Karpas-422 (cell line): ENCODE measurements around the gene ADAM15. TPM values are rescaled to one million over a fixed set of nuclear protein-coding genes. Genes with fewer than 3 reads are reported as not detected.
A peak's percentile ranks its signal among the peaks of the same experiment; 100 is the strongest.

Experiments used
- DNase-seq: peaks from one replicate; pipeline ENCODE4 v3.0.0-alpha.2; 2015
- H2AFZ ChIP-seq: fragments of 200-600 bp; sonication (generic); 2 replicates; pipeline ENCODE4 v1.6.1; 2014; ENCODE audit warnings: antibody characterized with exemption, low read length, mixed read lengths
- H3K27ac ChIP-seq: fragments of 200-600 bp; sonication (generic); 2 replicates; pipeline ENCODE4 v1.5.1; 2014; ENCODE audit warnings: mild to moderate bottlenecking, low read length, moderate library complexity
- H3K27me3 ChIP-seq: fragments of 200-600 bp; sonication (generic); 2 replicates; pipeline ENCODE4 v1.6.1; 2014; ENCODE audit warnings: low read length, mixed read lengths
- H3K36me3 ChIP-seq: fragments of 200-600 bp; sonication (generic); 2 replicates; pipeline ENCODE4 v1.6.1; 2014; ENCODE audit warnings: low read length, mixed read lengths; ENCODE audit not compliant: insufficient read depth
- H3K4me1 ChIP-seq: fragments of 200-600 bp; sonication (generic); 2 replicates; pipeline ENCODE4 v1.6.1; 2014; ENCODE audit warnings: mild to moderate bottlenecking, low read length, mixed read lengths
- H3K4me2 ChIP-seq: fragments of 200-600 bp; sonication (generic); 2 replicates; pipeline ENCODE4 v1.6.1; 2014; ENCODE audit warnings: low read length, low read depth, mild to moderate bottlenecking; ENCODE audit not compliant: poor library complexity, severe bottlenecking
- H3K4me3 ChIP-seq: fragments of 200-600 bp; sonication (generic); 2 replicates; pipeline ENCODE4 v1.5.1; 2014; ENCODE audit warnings: mild to moderate bottlenecking, antibody characterized with exemption, low read length, mixed read lengths
- H3K79me2 ChIP-seq: fragments of 200-600 bp; sonication (generic); 2 replicates; pipeline ENCODE4 v1.6.1; 2014; ENCODE audit warnings: mild to moderate bottlenecking, low read length, mixed read lengths
- H3K9ac ChIP-seq: fragments of 200-600 bp; sonication (generic); 2 replicates; pipeline ENCODE4 v1.6.0; 2014; ENCODE audit warnings: low read length
- H3K9me2 ChIP-seq: fragments of 200-600 bp; sonication (generic), shearing (Covaris generic); replicated peaks from 2 replicates; pipeline ENCODE4 v1.6.0; 2014; ENCODE audit warnings: mild to moderate bottlenecking, low read length, moderate library complexity; ENCODE audit not compliant: insufficient read depth
- H3K9me3 ChIP-seq: fragments of 300-700, 200-600 bp; sonication (generic); 2 replicates; pipeline ENCODE4 v1.6.1; 2014; ENCODE audit warnings: low read length, mixed read lengths
- H4K20me1 ChIP-seq: fragments of 200-600 bp; sonication (generic); 2 replicates; pipeline ENCODE4 v1.6.1; 2014; ENCODE audit warnings: mild to moderate bottlenecking, antibody characterized with exemption, low read length, low read depth; ENCODE audit not compliant: insufficient read depth
- total RNA-seq: library from RNA; depleted of rRNA; stranded (reverse); fragments of >200 nt; shearing (Covaris generic); gene quantifications from 2 replicates; pipeline ENCODE4 v1.2.3, GENCODE V29; 2014; ENCODE audit warnings: low replicate concordance

The ADAM15 gene
- total RNA-seq, 1 experiment from 2014 or later = 33.6 TPM

- Histone ChIP-seq H3K9me3 (no peaks in the 10 kb centered on the region), H2AFZ (no peak overlapping the region), H3K9me2 (no peaks in the 10 kb centered on the region), H3K36me3 (no peaks in the 10 kb centered on the region; the same call in 1 of the 2 replicates), H3K4me3 (no peak overlapping the region), H3K4me2 (no peak overlapping the region), H4K20me1 (0 out of 2 replicates have a peak, but pooled peaks cover 4% of the 10 kb centered on the region), H3K4me1 (peaks cover 32% of the 10 kb centered on the region), H3K27ac (no peak overlapping the region), H3K79me2 (peaks cover 11% of the 10 kb centered on the region), H3K27me3 (no peaks in the 10 kb centered on the region), H3K9ac (no peak overlapping the region)
- no peak for DNase-seq
Measured at GRCh38 chr1:155060736-155061135, 9.6 kb downstream of the ADAM15 start.

GRCh38 chr1:155061381-155062150 is 10.4 kb downstream of the ADAM15 start:
- Histone ChIP-seq H3K4me2 (peak overlapping the region; percentile 95), H3K79me2 (peaks cover 11% of the 10 kb centered on the region), H2AFZ (no peak overlapping the region), H3K9me3 (no peaks in the 10 kb centered on the region), H3K36me3 (no peaks in the 10 kb centered on the region; the same call in 1 of the 2 replicates), H3K27ac (peak overlapping the region; percentile 67), H3K9me2 (no peaks in the 10 kb centered on the region), H3K27me3 (no peaks in the 10 kb centered on the region), H4K20me1 (0 out of 2 replicates have a peak, but pooled peaks cover 4% of the 10 kb centered on the region), H3K4me1 (peaks cover 32% of the 10 kb centered on the region), H3K4me3 (peak overlapping the region; percentile 70), H3K9ac (peak overlapping the region; percentile 67)
- DNase-seq = peak; percentile 99

GRCh38 chr1:155062151-155062686 is 11.1 kb downstream of the ADAM15 start:
- no peaks in the 10 kb centered on the region for H3K9me3 ChIP-seq
- peaks cover 11% of the 10 kb centered on the region for H3K79me2 ChIP-seq
- DNase-seq = peak; percentile 65
- no peaks in the 10 kb centered on the region for H3K9me2 ChIP-seq
- peak overlapping the region; percentile 67 for H3K27ac ChIP-seq
- no peaks in the 10 kb centered on the region for H3K27me3 ChIP-seq
- no peaks in the 10 kb centered on the region; the same call in 1 of the 2 replicates for H3K36me3 ChIP-seq
- H3K4me3 ChIP-seq = peak overlapping the region; percentile 85
- peak overlapping the region; percentile 95 for H3K4me2 ChIP-seq
- H3K9ac ChIP-seq = peak overlapping the region; percentile 67
- H3K4me1 ChIP-seq = peaks cover 32% of the 10 kb centered on the region
- no peak overlapping the region for H2AFZ ChIP-seq
- 0 out of 2 replicates have a peak, but pooled peaks cover 4% of the 10 kb centered on the region for H4K20me1 ChIP-seq

GRCh38 chr1:155062702-155063411 is 11.7 kb downstream of the ADAM15 start:
- peak overlapping the region; percentile 12; the same call in 1 of the 2 replicates for H2AFZ ChIP-seq
- no peak overlapping the region for H3K27ac ChIP-seq
- H3K9me3 ChIP-seq = no peaks in the 10 kb centered on the region
- H3K79me2 ChIP-seq = peaks cover 11% of the 10 kb centered on the region
- no peaks in the 10 kb centered on the region for H3K9me2 ChIP-seq
- peak overlapping the region; percentile 67 for H3K9ac ChIP-seq
- peaks cover 32% of the 10 kb centered on the region for H3K4me1 ChIP-seq
- H3K4me3 ChIP-seq = peak overlapping the region; percentile 85
- peak; percentile 90 for DNase-seq
- no peaks in the 10 kb centered on the region; the same call in 1 of the 2 replicates for H3K36me3 ChIP-seq
- H3K27me3 ChIP-seq = no peaks in the 10 kb centered on the region
- H3K4me2 ChIP-seq = peak overlapping the region; percentile 95
- H4K20me1 ChIP-seq = 0 out of 2 replicates have a peak, but pooled peaks cover 4% of the 10 kb centered on the region

GRCh38 chr1:155063550-155064110 is 12.5 kb downstream of the ADAM15 start, which contains the start of gene EFNA4:
EFNA4 (plus strand) TSS chr1:155063740; CDS start chr1:155063824, 84 bp downstream.
- peaks cover 11% of the 10 kb centered on the region for H3K79me2 ChIP-seq
- no peaks in the 10 kb centered on the region for H3K9me3 ChIP-seq
- H2AFZ ChIP-seq = peak within 1 kb of the TSS; percentile 53; the same call in 1 of the 2 replicates
- peak within 1 kb of the TSS; percentile 95 for H3K4me2 ChIP-seq
- DNase-seq = peak; percentile 97
- H3K27ac ChIP-seq = peak within 1 kb of the TSS; percentile 40
- H3K9me2 ChIP-seq = no peaks in the 10 kb centered on the region
- peaks cover 32% of the 10 kb centered on the region for H3K4me1 ChIP-seq
- H4K20me1 ChIP-seq = 0 out of 2 replicates have a peak, but pooled peaks cover 4% of the 10 kb centered on the region
- peak within 1 kb of the TSS; percentile 82 for H3K9ac ChIP-seq
- H3K4me3 ChIP-seq = peak within 1 kb of the TSS; percentile 85
- no peaks in the 10 kb centered on the region; the same call in 1 of the 2 replicates for H3K36me3 ChIP-seq
- no peaks in the 10 kb centered on the region for H3K27me3 ChIP-seq

GRCh38 chr1:155064111-155064831 is 13.2 kb downstream of the ADAM15 start:
- Histone ChIP-seq H3K9me3 (no peaks in the 10 kb centered on the region), H3K27me3 (no peaks in the 10 kb centered on the region), H4K20me1 (0 out of 2 replicates have a peak, but pooled peaks cover 4% of the 10 kb centered on the region), H3K9me2 (no peaks in the 10 kb centered on the region), H3K4me3 (peak overlapping the region; percentile 85), H3K27ac (peak overlapping the region; percentile 40; the same call in 1 of the 2 replicates), H3K4me1 (peaks cover 37% of the 10 kb centered on the region), H3K79me2 (peaks cover 11% of the 10 kb centered on the region), H2AFZ (no peak overlapping the region), H3K4me2 (peak overlapping the region; percentile 95), H3K36me3 (no peaks in the 10 kb centered on the region), H3K9ac (peak overlapping the region; percentile 82)
- DNase-seq = peak; percentile 68

GRCh38 chr1:155064832-155065429 is 13.8 kb downstream of the ADAM15 start:
- no peak overlapping the region for H2AFZ ChIP-seq
- H3K27me3 ChIP-seq = no peaks in the 10 kb centered on the region
- H3K27ac ChIP-seq = no peak overlapping the region
- peak overlapping the region; percentile 85 for H3K4me3 ChIP-seq
- H3K4me1 ChIP-seq = peaks cover 44% of the 10 kb centered on the region
- H3K9me3 ChIP-seq = no peaks in the 10 kb centered on the region
- peak overlapping the region; percentile 95 for H3K4me2 ChIP-seq
- DNase-seq = no peak
- 0 out of 2 replicates have a peak, but pooled peaks cover 4% of the 10 kb centered on the region for H4K20me1 ChIP-seq
- no peaks in the 10 kb centered on the region for H3K9me2 ChIP-seq
- H3K79me2 ChIP-seq = peaks cover 11% of the 10 kb centered on the region
- H3K9ac ChIP-seq = peak overlapping the region; percentile 82
- no peaks in the 10 kb centered on the region for H3K36me3 ChIP-seq
